NCI-H1930 (cell line): ENCODE results near the gene TNFRSF9.
A peak's percentile ranks its signal among the peaks of the same experiment; 100 is the strongest.
"Not testable (repeated sequence)": the region's sequence is repeated elsewhere in the genome, so short reads cannot be mapped to it uniquely, and the experiment has no call there.

Experiments used
- DNase-seq, 2 experiments: peaks; one replicate each; lab custom pipeline; 2025; lab: John Stamatoyannopoulos, UW

Gene TNFRSF9

DNA sequence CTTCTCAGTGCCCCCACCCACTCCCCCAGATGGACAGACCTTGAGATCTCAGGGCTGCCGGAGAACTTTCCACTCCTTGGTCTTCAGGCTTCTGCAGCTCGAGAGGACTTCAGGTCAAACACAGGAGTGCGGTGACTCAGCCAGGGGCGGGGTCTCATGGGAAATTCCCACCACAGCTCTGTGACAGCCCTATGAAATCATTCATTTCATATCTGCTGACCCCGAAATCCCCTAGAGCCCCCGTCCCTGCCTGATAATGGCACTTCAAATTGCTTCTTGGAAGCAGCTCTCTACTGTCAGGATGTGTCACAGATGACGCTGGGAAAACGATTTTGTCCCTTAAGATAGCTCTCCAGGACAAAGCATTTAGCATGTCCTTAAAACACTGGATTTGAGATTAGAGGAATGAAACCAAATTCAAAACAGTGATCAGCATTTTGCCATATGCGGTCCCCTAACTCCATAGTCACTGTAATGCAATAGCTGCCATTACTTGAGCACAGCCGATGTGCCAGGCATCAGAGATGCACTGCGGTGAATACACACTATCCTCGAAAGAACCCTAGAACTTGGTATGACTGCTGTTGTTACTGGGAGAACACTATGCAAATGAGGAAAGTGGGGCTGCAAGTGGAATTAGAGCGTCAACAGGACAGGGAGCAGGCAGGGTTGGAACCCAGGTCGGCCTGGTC is at the start of gene TNFRSF9:
Gene TNFRSF9 (minus strand): TSS at position 95 of the 692 bp plus-strand sequence. CDS start 845 bp downstream, outside the sequence.
- DNase-seq, result no peak

DNA sequence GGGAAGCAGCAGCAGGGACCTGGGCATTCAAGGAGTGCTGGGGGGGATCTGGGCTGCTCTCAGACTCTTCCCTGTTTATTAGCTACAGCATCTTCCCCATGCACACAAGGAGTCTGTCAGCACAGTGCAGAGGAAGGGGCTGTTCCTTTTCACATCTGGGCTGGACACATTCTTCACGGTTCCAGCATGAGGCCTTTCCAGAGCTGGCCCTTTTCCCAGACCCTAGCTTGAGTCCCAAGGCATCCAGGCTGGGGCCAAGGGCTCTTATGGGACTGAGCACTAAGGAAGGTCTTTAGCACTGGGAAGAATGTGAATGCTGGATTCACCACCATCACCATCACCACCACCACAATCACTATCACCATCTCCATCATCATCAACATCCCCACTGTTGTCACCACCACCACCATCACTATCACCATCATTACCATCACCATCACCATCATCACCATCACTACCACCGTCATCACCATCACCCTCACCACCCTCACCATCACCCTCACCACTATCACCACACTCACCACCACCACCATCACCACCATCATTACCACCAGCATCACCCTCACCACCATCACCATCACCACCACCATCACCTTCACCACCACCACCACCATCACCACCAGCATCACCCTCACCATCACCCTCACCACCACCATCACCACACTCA is 49.3 kb upstream of the TNFRSF9 start:
- DNase-seq, result no peak

DNA sequence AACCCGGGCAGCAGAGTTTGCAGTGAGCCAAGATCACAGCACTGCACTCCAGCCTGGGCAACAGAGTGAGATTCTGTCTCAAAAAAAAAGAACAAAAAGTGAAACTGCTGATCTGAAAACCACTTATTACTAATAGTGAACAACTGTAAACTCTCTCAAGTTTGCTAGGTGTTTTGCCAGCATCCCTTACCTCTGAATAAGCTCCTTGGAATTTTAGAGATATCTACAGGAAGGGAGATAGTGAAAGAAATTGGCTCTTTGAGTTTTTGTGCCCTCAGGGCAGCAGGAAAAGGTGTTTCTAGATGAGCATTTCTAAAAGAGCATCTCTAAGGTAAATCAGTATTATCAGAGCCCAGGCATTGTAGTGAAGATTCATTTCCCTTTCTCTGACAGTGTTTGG is 47.9 kb upstream of the TNFRSF9 start:
- DNase-seq, result no peak

DNA sequence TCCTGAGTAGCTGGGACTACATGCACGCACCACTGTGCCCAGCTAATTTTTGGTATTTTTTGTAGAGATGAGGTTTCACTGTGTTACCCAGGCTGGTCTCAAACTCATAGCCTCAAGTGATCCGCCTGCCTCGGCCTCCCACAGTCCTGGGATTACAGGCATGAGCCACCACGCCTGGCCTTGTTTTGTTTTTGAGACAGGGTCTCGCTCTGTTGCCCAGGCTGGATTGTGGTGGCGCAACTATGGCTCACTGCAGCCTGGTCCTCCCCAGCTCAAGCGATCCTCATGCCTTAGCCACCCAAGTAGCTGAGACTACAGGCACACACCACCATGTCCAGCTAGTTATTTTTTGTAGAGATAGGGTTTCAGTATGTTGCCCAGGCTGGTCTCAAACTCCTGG is 46.9 kb upstream of the TNFRSF9 start:
- DNase-seq, result no peak

DNA sequence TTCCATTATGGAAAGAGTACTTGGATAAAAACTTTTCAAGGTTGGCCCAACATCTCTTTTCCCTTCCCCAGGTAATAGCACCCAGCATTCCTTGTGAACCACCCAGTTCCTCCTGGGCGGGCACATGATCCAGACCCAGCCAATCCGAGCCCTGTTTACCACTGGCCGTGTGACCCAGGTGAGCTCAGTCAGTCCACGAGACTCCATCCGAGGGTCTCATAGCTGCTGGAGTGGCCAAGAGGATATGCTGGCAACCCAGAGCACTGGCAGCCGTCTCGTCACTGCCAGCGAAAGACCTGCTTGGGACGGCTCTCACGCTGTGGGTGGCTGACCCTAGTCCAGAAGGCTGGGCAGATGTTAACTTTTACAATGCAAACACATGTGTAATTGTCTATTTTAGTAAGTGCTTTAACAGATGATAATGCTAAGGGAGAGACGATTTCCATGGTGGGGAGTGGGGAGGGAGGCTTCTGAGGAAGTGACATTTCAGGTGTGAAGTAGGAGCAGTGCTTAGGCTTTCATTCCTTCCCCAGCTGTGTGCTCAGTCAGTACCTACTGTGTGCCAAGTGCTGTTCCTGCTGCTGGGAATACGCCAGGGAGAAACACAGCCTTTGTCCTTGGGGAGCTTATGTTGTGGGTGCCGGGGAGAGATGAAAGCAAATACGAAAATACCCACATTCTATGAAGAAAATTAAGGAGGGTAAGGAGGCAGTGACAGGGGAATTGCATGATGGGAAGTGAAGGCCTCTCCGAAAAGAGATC is 45.4 kb upstream of the TNFRSF9 start:
- DNase-seq, result no peak

DNA sequence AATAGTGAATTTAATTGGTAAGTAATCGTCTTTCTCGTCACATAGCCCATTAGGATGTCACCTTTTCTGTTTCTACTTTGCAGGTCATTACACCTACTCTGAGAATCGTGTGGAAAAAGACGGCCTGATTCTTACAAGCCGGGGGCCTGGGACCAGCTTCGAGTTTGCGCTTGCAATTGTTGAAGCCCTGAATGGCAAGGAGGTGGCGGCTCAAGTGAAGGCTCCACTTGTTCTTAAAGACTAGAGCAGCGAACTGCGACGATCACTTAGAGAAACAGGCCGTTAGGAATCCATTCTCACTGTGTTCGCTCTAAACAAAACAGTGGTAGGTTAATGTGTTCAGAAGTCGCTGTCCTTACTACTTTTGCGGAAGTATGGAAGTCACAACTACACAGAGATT is 44.2 kb upstream of the TNFRSF9 start:
- no peak for DNase-seq

DNA sequence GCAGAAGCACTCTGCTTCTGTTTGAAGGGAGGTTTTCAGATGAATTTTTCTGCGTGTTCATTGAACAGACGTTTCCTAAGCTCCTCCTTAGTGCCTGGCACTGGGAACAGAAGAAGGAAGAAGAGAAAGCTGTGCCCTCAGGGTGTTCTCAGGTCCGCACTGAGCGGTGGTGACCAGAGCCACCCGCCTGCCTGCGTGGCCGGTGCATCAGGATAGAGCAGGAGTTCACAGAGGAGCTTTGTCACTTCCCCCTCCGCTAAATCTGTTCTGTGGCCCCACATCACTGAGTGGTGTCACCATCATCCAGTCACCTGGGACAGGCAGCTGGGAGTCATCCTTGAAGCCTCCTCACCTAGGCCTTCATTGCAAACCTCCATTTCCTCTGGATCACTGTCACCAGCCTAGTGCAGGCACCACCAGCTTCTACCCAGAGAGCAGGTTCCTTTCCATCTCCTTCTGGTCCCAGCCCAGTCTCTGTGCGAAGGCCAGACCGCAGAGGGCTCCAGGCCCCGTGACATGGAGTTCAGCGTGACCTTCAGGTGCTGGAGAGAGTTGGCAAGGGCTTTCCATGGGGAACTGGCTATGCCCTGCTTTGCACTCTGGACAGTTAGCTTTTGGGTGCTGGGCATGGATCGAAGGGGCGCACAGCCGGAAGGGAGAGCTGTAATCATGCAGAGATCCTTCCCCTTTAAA is 42.6 kb upstream of the TNFRSF9 start:
- no peak for DNase-seq

DNA sequence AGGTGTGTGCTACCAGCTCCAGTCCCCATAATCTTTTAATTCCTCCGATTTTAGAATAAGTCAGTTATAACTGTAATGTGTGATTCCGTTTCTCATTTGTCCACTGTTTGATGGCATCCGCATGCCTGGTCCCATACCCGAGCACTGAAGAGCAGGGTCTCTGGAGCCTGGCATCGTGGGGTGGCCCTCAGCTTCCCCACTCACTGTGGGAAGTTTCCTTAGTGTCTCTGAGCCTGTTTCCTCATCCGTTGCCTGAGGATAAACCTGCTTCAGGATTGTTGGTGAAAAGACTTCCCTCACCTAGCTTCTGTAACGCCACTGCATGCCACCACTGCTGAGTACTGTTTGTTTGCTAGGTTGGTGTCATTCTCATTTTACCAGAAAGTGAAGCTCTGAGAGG is 40.3 kb upstream of the TNFRSF9 start:
- no peak for DNase-seq

DNA sequence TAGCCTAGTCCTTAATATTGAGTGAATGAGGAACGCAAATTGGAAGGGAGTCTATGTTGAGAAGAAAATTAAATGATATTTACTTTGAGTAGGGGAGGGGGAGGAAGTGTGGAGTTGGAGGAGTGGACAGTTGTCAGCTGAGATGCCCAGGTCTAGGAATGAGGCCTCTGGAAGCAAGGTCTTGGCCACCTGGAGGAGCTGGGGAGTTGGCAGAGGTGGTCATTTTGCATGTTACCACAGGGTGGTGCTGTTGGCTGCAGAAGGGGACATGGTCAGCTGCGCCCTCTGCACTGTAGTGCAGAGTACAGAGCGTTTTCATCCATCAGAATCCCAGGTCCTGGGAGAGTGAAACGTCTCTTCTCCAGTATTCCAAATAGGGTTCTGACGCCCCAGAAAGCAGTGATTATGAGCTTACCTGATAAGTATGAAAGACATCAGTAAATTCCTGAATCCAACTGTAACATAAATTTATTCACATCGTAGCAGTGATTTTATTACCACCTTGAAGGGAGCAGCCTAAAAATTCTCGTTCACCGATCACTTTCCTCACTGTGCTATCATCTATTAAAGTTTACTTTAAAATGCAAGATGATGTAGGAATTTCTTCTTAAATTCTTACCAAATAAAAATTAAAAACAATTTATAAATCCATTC is 34.7 kb upstream of the TNFRSF9 start:
- DNase-seq, result peak; percentile 45 to 58

DNA sequence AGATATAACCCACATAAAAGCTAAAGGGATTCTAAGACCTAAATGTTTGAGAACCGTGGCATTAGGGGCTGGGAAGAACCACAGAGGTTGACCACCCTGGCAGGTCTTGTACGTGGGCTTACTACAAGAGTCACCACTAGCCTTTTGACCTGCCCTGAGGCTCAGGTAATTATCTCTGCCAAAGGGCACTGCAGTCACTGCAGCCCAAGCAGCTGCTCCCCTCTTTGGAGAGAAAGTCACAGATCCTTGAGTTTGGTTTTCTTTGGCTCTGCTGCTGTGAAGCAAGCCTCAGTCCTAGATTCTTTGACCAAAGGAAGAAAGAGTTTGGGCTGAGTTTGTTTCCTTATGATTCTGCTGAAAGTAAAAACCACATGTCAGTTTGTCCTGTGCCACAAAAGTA is 32.4 kb upstream of the TNFRSF9 start:
- DNase-seq, result no peak

DNA sequence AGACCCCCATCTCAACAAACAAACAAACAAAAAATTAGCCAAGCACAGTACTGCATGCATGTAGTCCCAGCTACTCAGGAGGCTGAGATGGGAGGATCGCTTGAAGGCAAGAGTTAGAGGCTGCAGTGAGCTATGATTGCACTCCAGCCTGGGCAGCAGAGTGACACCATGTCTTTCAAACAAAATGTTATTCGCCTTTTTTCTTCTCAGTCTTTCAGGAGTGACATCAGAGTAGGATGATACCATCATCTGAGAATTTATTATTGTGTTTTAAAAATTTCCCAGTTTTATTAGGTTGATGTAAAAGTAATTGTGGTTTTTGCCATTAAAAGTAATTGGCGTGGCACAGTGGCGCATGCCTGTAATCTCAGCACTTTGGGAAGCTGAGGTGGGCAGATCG is 31.6 kb upstream of the TNFRSF9 start:
- DNase-seq, result no peak

DNA sequence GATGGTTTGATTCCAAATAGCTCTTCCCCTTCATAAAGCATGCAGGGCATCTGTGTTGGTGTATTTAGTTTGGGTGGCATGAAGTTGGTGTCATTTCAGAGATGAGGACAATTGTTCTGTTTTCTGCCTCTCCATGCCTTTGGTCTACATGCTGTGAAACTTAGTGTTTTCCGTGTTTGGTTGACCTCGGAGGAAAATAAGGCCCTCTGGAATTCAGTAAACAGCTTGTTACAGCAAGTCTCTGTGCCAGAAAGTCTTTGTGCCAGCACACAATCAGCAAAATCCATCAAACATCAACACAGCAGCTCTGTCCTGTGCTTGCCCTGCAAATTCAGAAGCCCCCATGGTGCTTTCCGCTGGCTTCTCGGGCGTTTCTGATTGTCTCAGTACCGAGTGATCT is 30.4 kb upstream of the TNFRSF9 start:
- DNase-seq, result no peak

DNA sequence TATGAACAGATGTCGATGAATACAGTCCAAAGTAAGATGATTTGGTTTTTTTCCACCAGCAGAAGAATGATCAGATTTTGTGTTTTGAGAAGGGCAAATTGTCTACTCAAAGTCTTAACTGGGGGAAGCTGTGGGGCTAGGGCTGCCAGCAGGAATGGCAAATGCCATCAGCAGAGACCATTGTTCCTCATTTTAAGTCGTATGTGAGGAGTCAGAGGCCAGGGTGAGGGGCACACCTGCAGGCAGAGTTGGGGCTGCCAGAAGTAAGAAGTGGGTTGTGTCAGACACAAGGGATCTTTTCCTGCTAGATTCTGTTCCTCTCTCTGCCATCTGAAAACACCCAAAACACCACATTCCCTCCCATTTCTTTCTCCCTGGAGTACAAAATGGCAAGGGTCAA is 29.6 kb upstream of the TNFRSF9 start:
- DNase-seq, result no peak

DNA sequence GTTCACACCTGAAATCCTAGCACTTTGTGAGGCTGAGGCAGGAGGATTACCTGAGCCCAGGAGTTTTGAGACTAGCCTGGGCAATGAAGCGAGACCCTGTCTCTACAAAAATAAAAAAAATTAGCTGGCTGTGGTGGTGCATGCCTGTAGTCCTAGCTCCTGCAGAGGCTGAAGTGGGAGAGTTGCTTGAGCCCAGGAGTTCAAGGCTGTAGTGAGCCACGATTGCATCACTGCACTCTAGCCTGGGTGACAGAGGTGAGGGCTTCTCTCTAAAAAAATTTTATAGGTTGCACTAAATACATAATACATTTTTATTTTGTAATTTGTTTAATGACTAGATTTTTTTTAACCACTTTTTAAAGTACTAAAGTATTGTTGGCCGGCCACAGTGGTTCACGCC is 27.0 kb upstream of the TNFRSF9 start:
- DNase-seq, result no peak

DNA sequence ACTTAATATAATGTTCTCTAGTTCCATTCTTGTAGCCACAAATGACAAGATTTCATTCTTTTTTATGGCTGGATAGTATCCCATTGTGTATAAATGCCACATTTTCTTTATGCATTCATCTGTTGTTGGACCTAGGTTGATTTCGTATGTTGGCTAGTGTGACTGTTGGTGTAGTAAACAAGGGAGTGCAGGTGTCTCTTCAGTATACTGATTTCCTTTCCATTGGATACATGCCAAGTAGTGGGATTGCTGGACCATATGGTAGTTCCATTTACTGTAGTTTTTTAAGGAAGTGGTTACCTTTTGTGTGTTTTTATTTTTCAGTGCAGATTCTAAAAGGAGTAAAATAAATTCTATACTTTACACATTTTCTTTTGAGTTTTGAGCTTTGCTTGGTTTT is 26.6 kb upstream of the TNFRSF9 start:
- no peak for DNase-seq

DNA sequence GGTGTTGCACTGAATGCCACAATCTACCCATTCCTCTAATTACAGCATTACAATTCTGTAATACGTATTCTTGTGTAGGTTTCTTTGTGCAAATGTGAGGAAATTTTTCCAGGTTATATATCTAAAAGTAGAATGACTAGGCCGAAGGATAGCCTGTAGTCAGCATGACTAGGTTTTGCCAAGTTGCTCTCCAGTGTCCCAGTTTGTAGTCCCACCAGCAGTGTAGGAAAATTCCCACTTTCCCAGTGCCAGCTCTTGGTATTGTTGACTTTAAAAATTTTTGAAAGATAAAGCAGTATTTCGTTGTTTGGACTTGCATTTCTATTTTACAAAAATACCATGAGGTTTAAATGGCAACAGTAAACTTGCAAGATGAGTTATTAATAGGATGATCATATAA is 23.8 kb upstream of the TNFRSF9 start:
- DNase-seq, result no peak

DNA sequence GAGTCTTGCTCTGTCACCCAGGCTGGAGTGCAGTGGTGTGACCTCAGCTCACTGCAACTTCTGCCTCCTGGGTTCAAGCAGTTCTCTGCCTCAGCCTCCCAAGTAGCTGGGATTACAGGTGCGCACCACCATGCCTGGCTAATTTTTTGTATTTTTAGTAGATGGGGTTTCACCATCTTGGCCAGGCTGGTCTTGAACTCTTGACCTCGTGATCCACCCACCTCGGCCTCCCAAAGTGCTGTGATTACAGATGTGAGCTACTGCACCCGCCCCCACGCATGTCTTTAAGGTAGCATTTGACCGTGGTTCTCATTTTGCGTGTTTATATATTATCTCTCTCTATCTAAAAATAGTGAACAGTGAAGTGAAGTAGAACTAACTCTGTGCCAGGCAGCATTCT is 23.2 kb upstream of the TNFRSF9 start:
- not testable (repeated sequence) for DNase-seq

DNA sequence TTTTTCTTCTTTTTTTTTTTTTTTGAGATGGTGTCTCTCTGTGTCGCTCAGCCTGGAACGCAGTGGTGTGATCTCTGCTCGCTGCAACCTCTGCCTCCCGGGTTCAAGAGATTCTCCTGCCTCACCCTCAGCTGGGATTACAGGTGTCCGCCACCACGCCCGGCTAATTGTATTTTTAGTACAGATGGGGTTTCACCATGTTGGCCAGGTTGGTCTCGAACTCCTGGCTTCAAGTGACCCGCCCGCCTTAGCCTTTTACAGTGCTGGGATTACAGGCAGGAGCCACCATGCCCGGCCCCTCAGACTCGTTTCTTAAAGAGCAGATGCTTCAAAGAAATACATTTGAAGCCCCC is 22.7 kb upstream of the TNFRSF9 start:
- DNase-seq, result not testable (repeated sequence)

DNA sequence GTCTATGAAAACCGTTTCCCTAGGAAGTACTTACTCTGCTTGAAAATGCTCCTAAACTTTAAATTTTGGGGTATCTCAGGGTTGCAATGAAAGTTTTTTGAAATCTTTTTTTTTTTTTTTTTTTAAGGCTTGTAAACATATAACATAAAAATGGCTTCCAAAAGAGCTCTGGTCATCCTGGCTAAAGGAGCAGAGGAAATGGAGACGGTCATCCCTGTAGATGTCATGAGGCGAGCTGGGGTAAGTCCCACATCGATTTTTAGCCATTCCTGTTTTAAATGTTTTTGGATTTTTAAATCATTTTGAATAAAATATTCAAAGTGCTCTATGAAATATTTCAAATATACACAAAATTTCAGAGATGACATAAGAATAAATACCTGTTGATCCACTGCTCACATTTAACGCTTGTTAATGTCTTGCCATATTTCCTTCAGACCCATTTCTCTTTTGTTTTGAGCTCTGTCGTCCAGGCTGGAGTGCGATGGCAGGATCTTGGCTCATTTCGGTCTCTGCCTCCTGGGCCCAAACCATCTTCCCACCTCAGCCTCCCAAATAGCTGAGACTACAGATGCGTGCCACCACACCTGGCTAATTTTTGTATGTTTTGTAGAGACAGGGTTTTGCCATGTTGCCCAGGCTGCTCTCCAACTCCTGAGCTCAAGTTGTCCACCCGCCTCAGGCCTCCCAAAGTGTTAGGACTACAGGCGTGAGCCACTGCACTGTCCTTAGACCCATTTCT is 22.2 kb upstream of the TNFRSF9 start:
- DNase-seq, result no peak

DNA sequence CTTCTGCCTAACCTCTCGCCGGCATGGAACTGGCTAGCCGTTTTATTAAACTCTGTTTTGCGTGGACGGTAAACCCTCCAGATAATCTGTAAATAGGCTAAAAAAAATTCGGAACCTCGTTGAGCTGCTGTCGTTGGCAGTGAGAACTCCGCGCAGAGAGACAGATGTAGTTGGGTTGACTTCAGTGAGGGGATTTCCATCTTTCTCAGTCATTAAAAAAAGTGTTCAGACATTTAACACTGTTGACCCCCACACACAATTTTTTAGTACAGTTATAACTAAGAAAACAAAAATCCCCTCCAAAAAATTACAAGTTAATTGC is 21.3 kb upstream of the TNFRSF9 start:
- no peak for DNase-seq

DNA sequence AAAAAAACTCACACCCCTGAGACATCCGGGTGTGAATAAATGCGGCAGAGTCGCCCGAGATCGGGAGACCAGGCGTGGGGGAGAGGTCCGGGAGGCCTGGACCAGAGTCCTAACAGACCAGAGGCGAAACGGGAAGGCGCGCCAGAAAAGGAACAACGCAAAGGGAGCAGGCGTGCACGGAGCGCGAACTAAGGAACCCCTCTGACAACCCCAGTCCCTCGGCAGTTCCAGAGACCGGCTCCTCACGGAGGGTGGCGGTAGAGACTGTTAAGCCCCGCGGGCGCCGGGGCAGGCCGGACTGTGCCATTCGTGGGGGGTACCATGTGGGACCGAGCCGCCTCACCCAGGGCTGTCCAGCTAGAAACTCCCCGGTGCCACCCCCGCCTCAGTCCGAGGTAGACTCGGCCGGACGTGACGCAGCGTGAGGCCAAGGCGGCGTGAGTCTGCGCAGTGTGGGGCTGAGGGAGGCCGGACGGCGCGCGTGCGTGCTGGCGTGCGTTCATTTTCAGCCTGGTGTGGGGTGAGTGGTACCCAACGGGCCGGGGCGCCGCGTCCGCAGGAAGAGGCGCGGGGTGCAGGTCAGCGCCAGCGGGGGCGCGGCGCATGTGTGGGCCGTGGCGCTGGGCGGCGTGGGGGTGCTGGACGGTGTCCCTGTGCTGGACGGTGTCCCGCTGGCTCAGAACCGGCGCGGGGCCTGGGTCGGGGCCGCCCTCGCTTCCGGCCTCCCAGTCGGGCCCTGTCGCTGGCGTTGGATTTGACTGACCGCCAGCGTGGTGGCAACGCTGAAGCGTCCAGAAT is 20.8 kb upstream of the TNFRSF9 start, which contains the start of gene PARK7:
Gene PARK7 (plus strand): TSS at position 496 of the 798 bp plus-strand sequence. CDS start 1,075 bp downstream, outside the sequence.
- peak; percentile 97 to 99 for DNase-seq
